GM19238 (cell line): ENCODE results near the gene MLEC.
"Not testable (repeated sequence)": the region's sequence is repeated elsewhere in the genome, so short reads cannot be mapped to it uniquely, and the experiment has no call there.

ENCODE experiments used
- DNase-seq: peaks from one replicate; pipeline ENCODE4 v3.0.0; 2011; ENCODE audit warnings: low spot score; ENCODE audit not compliant: insufficient read length

The MLEC gene

GRCh38 chr12:120662879-120663278 lies 24.1 kb upstream of the MLEC start:
- peak; percentile 77 for DNase-seq

- DNase-seq, result no peak
Measured at GRCh38 chr12:120663741-120664140, 23.2 kb upstream of the MLEC start.

- DNase-seq, result no peak
Measured at GRCh38 chr12:120666571-120667390, 20.2 kb upstream of the MLEC start.

GRCh38 chr12:120668091-120668867 lies 18.7 kb upstream of the MLEC start:
- no peak for DNase-seq

GRCh38 chr12:120668868-120669840 lies 17.8 kb upstream of the MLEC start:
- peak; percentile 65 for DNase-seq

- DNase-seq, result not testable (repeated sequence)
Measured at GRCh38 chr12:120670237-120670636, 16.7 kb upstream of the MLEC start.

GRCh38 chr12:120670667-120671066 lies 16.3 kb upstream of the MLEC start:
- no peak for DNase-seq

GRCh38 chr12:120674097-120674636 lies 12.8 kb upstream of the MLEC start:
- no peak for DNase-seq

GRCh38 chr12:120677765-120678473 lies 9.0 kb upstream of the MLEC start:
- DNase-seq, result no peak

- DNase-seq, result no peak
Measured at GRCh38 chr12:120678572-120678971, 8.4 kb upstream of the MLEC start.

GRCh38 chr12:120680165-120680738 lies 6.7 kb upstream of the MLEC start:
- DNase-seq, result no peak

GRCh38 chr12:120684523-120684932 lies 2.4 kb upstream of the MLEC start:
- no peak for DNase-seq

- no peak for DNase-seq
Measured at GRCh38 chr12:120685522-120685921, 1.4 kb upstream of the MLEC start.

- peak; percentile 76 for DNase-seq
Measured at GRCh38 chr12:120686151-120686689, 729 bp upstream of the MLEC start.

- DNase-seq, result no peak
Measured at GRCh38 chr12:120687578-120688289, 785 bp downstream of the MLEC start.

GRCh38 chr12:120688527-120689071 lies 1.6 kb downstream of the MLEC start:
- no peak for DNase-seq

- no peak for DNase-seq
Measured at GRCh38 chr12:120689397-120690082, 2.6 kb downstream of the MLEC start.

- no peak for DNase-seq
Measured at GRCh38 chr12:120690083-120690450, 3.1 kb downstream of the MLEC start.
